NCI-H748 (cell line): ENCODE results near the gene CNNM2.
A peak's percentile ranks its signal among the peaks of the same experiment; 100 is the strongest.
"Not testable (repeated sequence)": the region's sequence is repeated elsewhere in the genome, so short reads cannot be mapped to it uniquely, and the experiment has no call there.

ENCODE experiments used
- DNase-seq: peaks from one replicate; lab custom pipeline; 2025; ENCODE audit not compliant: unreplicated experiment; lab: John Stamatoyannopoulos, UW

Gene CNNM2

GRCh38 chr10:103102195-103102594 lies 184.1 kb downstream of the CNNM2 start:
- DNase-seq = no peak

GRCh38 chr10:103103989-103104388 lies 185.9 kb downstream of the CNNM2 start:
- DNase-seq = no peak

- no peak for DNase-seq
These were observed 186.6 kb downstream of the CNNM2 start for GRCh38 chr10:103104721-103105120.

- no peak for DNase-seq
These were observed 187.4 kb downstream of the CNNM2 start for GRCh38 chr10:103105462-103105861.

GRCh38 chr10:103106539-103106938 lies 188.4 kb downstream of the CNNM2 start:
- no peak for DNase-seq

GRCh38 chr10:103109821-103110220 lies 191.7 kb downstream of the CNNM2 start:
- DNase-seq = no peak

GRCh38 chr10:103110407-103110806 lies 192.3 kb downstream of the CNNM2 start:
- DNase-seq = no peak

- no peak for DNase-seq
These were observed 193.2 kb downstream of the CNNM2 start for GRCh38 chr10:103111031-103111917.

- DNase-seq = no peak
These were observed 194.1 kb downstream of the CNNM2 start for GRCh38 chr10:103111918-103112877.

GRCh38 chr10:103114876-103115275 lies 196.8 kb downstream of the CNNM2 start:
- DNase-seq = peak; percentile 44

- DNase-seq = no peak
These were observed 199.2 kb downstream of the CNNM2 start for GRCh38 chr10:103117247-103117646.

- no peak for DNase-seq
These were observed 202.5 kb downstream of the CNNM2 start for GRCh38 chr10:103120546-103120945.

GRCh38 chr10:103120977-103121735 lies 203.1 kb downstream of the CNNM2 start:
- DNase-seq = no peak

- DNase-seq = no peak
These were observed 205.4 kb downstream of the CNNM2 start for GRCh38 chr10:103123282-103124024.

- DNase-seq = no peak
These were observed 206.5 kb downstream of the CNNM2 start for GRCh38 chr10:103124420-103125096.

GRCh38 chr10:103125323-103126267 lies 207.5 kb downstream of the CNNM2 start:
- DNase-seq = no peak

GRCh38 chr10:103127241-103127640 lies 209.1 kb downstream of the CNNM2 start:
- no peak for DNase-seq

- DNase-seq = not testable (repeated sequence)
These were observed 212.1 kb downstream of the CNNM2 start for GRCh38 chr10:103130180-103130579.

GRCh38 chr10:103130910-103131309 lies 212.8 kb downstream of the CNNM2 start:
- no peak for DNase-seq
